ENCODE measurements around the gene MACIR.
"Not testable (repeated sequence)": the region's sequence is repeated elsewhere in the genome, so short reads cannot be mapped to it uniquely, and the experiment has no call there.

Gene MACIR

GRCh38 chr5:103217101-103217500 is 41.5 kb upstream of the MACIR start:
- DNase-seq (ENCODE audit: low read depth), result no peak
- H3K4me3 ChIP-seq (ENCODE audit: low read depth, low read length), result no peak overlapping the region
- TF ChIP-seq CTCF (IDR thresholded peaks at IDR 0.05; ENCODE audit: control insufficient read depth, extremely low read depth, insufficient read depth), result no peak

- no peak for DNase-seq (ENCODE audit: low read depth)
- H3K4me3 ChIP-seq (ENCODE audit: low read depth, low read length), result no peak overlapping the region
- TF ChIP-seq CTCF (IDR thresholded peaks at IDR 0.05; ENCODE audit: control insufficient read depth, extremely low read depth, insufficient read depth), result no peak
Measured at GRCh38 chr5:103218164-103218563, 40.4 kb upstream of the MACIR start.

GRCh38 chr5:103219074-103219473 is 39.5 kb upstream of the MACIR start:
- not testable (repeated sequence) for H3K4me3 ChIP-seq (ENCODE audit: low read depth, low read length); DNase-seq (ENCODE audit: low read depth)

- no peak for TF ChIP-seq CTCF (IDR thresholded peaks at IDR 0.05; ENCODE audit: control insufficient read depth, extremely low read depth, insufficient read depth)
- DNase-seq (ENCODE audit: low read depth), result no peak
- H3K4me3 ChIP-seq (ENCODE audit: low read depth, low read length), result no peak overlapping the region
Measured at GRCh38 chr5:103223031-103223955, 35.3 kb upstream of the MACIR start.

- DNase-seq (ENCODE audit: low read depth), result peak; percentile 66
- H3K4me3 ChIP-seq (ENCODE audit: low read depth, low read length), result no peak overlapping the region
- peak; percentile 72 for TF ChIP-seq CTCF (IDR thresholded peaks at IDR 0.05; ENCODE audit: control insufficient read depth, extremely low read depth, insufficient read depth)
Measured at GRCh38 chr5:103224118-103224893, 34.3 kb upstream of the MACIR start.

GRCh38 chr5:103224894-103225246 is 33.7 kb upstream of the MACIR start:
- DNase-seq (ENCODE audit: low read depth), result peak; percentile 42
- no peak overlapping the region for H3K4me3 ChIP-seq (ENCODE audit: low read depth, low read length)
- no peak for TF ChIP-seq CTCF (IDR thresholded peaks at IDR 0.05; ENCODE audit: control insufficient read depth, extremely low read depth, insufficient read depth)

- no peak for DNase-seq (ENCODE audit: low read depth)
- no peak for TF ChIP-seq CTCF (IDR thresholded peaks at IDR 0.05; ENCODE audit: control insufficient read depth, extremely low read depth, insufficient read depth)
- H3K4me3 ChIP-seq (ENCODE audit: low read depth, low read length), result no peak overlapping the region
Measured at GRCh38 chr5:103228061-103228460, 30.5 kb upstream of the MACIR start.
